Esophagus squamous epithelium (tissue), 4 donors: Measurements from ENCODE around the gene RTN4RL1.

Source experiments
- POLR2A ChIP-seq, 4 donors: fragments of 450-650 bp; IDR thresholded peaks; one replicate each; pipeline ENCODE4 v1.6.1; 2017; ENCODE audit warnings: antibody characterized with exemption in 4 of 4, mild to moderate bottlenecking in 4 of 4, moderate library complexity in 3 of 4
- TF ChIP-seq, protein P1 (sequence below), 6 experiments: fragments of 450-650 bp in 4 of 6; fragments of 200-600 bp in 2 of 6; sonication (generic) in 2 of 6; IDR thresholded peaks; one replicate each; pipeline ENCODE4 v1.5.1; 2016 to 2019; ENCODE audit warnings: antibody characterized with exemption in 6 of 6, mild to moderate bottlenecking in 4 of 6, moderate library complexity in 4 of 6

- TF ChIP-seq, protein P1, sequence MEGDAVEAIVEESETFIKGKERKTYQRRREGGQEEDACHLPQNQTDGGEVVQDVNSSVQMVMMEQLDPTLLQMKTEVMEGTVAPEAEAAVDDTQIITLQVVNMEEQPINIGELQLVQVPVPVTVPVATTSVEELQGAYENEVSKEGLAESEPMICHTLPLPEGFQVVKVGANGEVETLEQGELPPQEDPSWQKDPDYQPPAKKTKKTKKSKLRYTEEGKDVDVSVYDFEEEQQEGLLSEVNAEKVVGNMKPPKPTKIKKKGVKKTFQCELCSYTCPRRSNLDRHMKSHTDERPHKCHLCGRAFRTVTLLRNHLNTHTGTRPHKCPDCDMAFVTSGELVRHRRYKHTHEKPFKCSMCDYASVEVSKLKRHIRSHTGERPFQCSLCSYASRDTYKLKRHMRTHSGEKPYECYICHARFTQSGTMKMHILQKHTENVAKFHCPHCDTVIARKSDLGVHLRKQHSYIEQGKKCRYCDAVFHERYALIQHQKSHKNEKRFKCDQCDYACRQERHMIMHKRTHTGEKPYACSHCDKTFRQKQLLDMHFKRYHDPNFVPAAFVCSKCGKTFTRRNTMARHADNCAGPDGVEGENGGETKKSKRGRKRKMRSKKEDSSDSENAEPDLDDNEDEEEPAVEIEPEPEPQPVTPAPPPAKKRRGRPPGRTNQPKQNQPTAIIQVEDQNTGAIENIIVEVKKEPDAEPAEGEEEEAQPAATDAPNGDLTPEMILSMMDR (IDR thresholded peaks at IDR 0.05): no peak
- TF ChIP-seq POLR2A (IDR thresholded peaks at IDR 0.05): no peak
Measured at GRCh38 chr17:1957037-1957436, 68.1 kb downstream of the RTN4RL1 start.
